Right ventricle myocardium inferior (tissue), 1 donor: ENCODE data around the gene RFT1. TPM values are rescaled to one million over a fixed set of nuclear protein-coding genes. Genes with fewer than 3 reads are reported as not detected.

ENCODE experiments used
- ATAC-seq: fragments of 200-7000 bp; cut with Tn5 transposase; one replicate; pipeline ENCODE4 v1.9.1; 2020; ENCODE audit warnings: mild to moderate bottlenecking, moderate library complexity
- DNase-seq: peaks from one replicate; pipeline ENCODE4 v3.0.0; 2021; ENCODE audit errors: missing footprints
- intact Hi-C: fragments of 100-400 bp; cut with DNase I; formaldehyde crosslinking; loops from one replicate; pipeline ENCODE4 v1.11.0; 2022
- total RNA-seq: library from RNA; stranded (reverse); fragmentation: NEBNext Ultra II Directional; extraction: Animal tissue kit (Norgen Biotek cat#: 25700); gene quantifications from one replicate; pipeline ENCODE4 v1.2.1, GENCODE V29; 2021
- donor health status: DM: no; HTN: yes; CAD: no; lungs with severe emphysema.

RFT1 gene
- total RNA-seq, 1 donor from 2014 or later = 11.0 TPM

DNA sequence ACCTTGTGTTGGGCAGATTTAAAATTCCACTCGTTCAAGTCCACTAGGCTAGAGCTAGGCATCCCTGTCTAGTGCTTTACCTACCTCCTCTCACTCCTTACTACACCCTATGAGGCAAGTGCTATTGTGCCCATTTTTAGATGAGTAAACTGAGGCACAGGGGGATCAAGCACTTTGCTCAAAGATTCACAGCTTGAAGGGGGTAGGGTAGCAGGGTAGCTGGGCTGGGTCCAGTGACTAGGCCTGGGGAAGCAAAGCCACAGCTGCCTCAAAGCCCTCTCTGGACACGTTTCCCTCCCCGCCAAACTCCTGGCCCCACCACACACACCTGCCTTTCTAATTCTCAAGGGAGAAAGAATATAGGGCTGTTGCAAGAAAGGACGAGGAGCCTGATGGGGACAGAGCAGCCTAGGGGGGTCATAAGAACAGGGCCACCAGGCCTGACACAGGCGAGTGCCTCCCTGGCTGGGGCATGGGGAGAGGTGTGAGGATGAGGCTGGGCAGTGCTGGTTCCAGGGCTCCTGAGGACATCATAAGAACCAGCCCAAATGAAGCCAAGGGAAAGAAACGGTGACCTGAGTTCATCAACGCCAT is 49.5 kb downstream of the RFT1 start:
- ATAC-seq (no peak), DNase-seq (no peak)
- intact Hi-C loops = no loop called here

DNA sequence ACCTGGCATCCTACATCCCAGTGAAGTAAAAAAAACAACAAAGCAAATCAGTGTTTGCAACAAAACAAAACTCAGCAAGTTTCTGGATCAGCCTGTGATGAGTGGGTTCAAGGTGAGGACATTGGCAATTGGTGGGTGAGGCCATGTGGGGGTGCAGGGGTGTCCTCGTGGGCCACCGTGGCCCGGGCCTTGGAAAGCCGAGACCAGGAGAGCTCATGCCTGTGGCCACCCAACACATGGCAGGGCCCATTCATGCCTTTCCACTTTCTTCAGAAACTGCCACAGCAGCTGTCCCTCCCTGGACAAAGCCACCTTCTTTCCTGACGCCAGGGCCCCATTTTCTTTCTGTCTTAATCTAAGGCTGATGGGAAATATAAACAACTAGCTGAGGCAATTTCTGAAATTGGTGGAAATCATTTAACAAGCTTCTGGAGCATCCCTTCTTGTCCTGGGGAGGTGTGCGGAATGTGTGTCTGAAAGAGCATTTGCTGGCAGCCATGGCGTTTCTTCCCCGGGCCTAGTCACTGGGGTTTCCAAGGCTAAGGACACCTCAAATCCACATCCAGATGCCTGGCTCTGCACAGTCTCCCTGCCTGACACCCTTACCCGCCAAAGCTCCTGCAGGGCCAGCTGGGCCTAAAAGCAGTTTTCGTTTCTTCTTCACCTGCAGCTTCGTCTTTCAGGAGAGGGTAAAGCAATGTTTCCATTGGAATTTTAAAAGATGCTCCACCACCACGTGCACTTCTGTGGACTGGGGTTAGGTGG is 50.3 kb downstream of the RFT1 start:
- ATAC-seq = no peak
- intact Hi-C loops = no loop called here
- no peak for DNase-seq

DNA sequence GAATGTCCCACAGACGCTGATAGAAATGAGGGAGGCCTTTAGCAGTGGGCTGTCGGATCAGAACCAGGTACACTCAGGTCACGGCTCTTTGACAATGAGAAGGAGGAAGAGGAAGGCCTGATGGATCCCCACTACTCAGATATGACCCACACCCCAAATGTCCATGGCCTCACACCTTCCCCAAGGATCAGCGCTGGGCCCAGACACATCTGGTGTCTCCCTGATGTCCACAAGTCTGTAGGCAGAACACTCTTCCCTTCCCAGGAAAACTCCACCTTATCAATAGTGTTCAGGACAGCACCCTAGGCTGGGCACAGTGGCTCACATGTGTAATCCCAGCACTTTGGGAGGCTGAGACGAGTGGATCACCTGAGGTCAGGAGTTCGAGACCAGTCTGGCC is 51.1 kb downstream of the RFT1 start:
- DNase-seq (no peak), ATAC-seq (no peak)
- intact Hi-C loops = no loop called here

DNA sequence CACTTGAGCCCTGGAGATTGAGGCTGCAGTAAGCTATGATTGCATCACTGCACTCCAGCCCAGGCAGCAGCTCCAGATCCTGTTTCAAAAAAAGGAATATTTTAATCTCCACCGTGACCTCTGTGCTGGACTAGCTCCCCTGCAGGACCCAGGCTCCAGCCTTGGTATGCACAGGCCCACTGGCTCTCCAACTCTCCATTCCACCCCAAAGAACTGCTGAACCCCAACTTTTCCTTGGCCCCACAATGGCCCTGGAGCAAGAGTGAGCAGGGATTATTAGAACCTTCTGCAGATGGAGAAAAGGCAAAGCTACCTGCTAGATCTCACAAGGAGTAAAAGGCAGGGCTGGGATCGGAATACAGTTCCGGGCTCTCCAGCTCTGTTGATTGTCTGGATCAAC is 51.6 kb downstream of the RFT1 start:
- no peak for DNase-seq
- intact Hi-C loops = no loop called here
- ATAC-seq = no peak

DNA sequence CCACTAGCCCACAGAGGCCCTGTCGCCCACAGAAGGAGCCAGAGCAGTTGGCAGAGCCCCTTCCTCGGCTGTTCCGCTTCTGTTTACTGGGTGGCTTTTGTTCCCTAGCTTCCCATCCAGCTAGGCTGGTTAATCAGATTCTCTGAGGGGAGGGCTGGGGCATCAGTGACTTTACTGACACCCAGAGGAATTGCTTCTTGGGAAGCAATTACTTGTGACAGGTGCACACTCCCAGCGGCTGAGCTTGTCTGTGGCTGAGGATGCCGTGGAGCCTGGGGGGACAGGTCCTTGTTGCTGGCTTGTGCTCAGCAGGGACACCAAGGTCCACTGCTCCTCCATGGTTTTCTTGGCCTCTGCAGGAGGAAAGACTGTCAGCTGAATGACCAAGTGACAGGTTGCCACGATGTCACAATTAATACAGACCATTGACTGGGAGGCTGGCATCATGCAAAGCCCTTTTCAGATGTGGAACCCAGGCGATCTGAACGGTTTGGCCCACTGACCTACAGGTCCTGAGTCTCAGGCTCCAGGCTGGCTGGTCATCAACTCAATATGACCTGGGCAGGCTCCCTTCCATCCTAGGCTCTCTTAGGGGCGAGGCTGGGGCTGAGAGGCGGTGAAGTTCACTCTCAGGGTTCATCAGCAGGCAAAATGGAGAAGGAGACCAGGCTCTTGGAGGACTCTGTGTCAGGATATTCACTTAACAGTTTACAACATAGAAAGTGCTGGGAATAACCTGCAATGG is 52.6 kb downstream of the RFT1 start:
- ATAC-seq = no peak
- intact Hi-C loops = no loop called here
- DNase-seq = no peak

DNA sequence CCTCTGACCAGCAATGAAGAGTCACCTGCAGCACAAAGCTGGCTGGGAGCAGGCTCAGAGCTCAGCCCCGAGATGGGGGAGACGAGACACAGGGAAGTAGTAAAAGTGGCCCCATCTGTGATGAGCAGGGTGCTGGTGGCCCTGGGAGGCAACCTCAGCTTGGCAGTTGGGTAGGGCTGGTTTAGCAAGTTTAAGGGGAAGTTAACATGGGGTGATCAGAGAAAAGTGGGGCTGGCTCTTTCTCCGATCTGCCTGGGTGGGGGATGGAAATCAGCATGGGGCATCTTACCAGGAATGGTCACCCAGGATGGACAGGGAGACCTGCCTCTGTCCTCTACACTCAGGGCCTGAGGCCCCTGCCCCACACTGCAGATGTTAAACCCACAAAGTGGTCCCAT is 54.5 kb downstream of the RFT1 start:
- no peak for ATAC-seq
- DNase-seq = no peak

DNA sequence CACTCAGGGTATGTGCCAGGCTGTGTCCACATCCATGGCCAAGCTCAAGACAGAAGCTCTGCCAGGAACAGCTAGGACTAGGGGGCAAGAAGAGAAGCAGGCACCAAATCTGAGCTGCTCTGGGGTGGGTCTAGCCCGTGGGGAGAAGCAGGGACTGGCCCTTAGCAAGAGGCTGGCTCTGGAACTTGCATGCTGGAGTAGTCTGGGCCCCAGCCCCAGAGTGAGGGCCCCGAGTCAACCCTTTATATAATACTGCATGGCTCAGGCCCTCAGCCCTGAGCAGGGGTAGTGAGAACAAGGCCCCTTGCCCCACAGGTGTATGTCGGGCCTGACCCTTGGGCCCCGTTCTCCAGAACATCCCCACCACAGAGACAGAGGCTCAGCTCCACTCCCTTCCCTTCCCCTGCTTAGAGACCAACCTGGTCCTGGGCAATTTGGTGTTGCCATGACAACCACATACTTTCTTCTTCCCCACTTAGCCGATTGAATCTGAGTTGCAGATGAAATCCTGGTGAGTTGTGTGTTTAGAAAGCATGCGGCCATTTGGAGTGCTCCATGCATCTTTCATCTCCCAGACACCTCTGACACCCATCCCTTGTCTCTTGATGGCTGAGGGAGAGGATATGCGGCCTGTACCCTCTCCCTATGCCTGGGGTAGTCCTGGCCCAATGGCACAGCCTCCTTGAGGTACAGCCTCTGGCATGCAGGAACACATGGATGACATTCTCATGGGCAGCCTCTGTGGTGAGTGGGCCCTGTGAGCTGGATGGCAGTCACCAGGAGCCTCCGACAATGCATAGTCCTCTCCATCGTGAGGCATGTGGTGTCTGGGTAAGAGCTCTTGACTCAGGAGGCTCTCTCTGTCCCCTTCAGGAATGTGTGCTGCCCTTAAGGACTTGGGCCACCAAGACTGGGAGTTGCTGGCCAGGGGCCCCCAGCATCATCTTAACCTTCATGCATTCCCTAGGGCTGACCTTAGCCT is 55.2 kb downstream of the RFT1 start:
- ATAC-seq (no peak), DNase-seq (no peak)
- intact Hi-C loops = loop anchor here (5.0 kb wide), 1 partner anchor 223 kb away; no protein-coding TSS in a partner anchor

More for the DNA sequence above, 54.5 kb downstream of the RFT1 start:
- intact Hi-C loops = no loop called here

DNA sequence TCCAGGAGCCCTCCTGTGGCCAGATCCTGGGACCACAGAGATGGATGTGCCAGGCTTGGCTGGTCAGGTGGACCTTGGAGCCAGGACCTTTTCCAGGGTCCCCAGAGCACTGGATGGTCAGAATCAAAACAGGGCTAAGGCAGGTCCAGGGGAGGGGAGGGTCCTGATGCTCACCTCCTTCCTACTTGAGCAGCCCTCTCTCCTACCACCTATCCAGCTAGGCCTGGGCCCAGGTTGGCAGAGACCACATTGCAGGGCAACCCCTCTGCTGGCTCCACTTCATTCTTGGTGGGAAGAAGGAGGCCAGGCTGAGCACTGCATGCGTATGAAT is 55.9 kb downstream of the RFT1 start:
- DNase-seq = no peak
- no peak for ATAC-seq
- intact Hi-C loops = loop anchor here (5.0 kb wide), 1 partner anchor 222 kb away; no protein-coding TSS in a partner anchor

DNA sequence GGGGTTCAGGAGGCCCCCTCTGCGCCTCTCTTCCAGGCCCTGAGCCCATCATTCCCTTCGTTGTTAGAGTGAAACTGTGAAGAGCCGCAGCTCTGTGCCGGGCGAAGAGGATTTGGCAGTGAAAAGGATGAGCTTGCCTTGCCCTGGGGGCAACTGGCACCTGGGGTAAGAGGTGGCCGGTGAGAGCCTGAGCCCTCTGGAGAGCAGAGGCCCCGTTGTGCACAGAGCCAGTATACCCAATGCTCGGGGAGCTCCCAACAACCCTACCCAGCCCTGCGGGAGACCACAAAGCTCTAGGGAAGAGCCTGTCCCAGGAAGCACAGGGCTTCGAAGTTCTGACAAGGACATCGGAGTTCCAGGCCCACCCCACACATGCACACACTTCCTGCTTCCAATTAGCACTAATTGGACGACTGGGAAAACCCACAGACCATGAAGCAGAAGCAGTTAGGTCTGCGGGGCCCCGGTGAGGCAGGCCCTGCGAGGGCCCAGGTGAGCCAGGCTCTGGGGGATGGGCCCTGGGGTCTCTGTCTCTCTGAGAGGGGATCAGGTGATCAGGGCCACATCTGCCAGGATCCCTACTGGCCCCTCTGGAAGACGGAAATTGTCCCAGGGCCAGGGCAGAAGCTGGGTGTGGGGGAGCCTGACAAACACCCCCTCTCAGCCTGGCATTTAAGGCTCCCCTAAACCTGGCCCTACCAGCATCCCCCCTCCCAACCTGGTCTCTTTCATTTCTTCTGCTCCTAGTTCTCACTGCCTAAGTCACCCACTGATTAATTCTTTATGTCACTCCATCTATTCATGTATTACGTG is 56.5 kb downstream of the RFT1 start:
- no peak for DNase-seq
- no peak for ATAC-seq
- intact Hi-C loops = loop anchor here (2.0 to 5.0 kb wide), 2 partner anchors 221 to 331 kb away; no protein-coding TSS in a partner anchor

DNA sequence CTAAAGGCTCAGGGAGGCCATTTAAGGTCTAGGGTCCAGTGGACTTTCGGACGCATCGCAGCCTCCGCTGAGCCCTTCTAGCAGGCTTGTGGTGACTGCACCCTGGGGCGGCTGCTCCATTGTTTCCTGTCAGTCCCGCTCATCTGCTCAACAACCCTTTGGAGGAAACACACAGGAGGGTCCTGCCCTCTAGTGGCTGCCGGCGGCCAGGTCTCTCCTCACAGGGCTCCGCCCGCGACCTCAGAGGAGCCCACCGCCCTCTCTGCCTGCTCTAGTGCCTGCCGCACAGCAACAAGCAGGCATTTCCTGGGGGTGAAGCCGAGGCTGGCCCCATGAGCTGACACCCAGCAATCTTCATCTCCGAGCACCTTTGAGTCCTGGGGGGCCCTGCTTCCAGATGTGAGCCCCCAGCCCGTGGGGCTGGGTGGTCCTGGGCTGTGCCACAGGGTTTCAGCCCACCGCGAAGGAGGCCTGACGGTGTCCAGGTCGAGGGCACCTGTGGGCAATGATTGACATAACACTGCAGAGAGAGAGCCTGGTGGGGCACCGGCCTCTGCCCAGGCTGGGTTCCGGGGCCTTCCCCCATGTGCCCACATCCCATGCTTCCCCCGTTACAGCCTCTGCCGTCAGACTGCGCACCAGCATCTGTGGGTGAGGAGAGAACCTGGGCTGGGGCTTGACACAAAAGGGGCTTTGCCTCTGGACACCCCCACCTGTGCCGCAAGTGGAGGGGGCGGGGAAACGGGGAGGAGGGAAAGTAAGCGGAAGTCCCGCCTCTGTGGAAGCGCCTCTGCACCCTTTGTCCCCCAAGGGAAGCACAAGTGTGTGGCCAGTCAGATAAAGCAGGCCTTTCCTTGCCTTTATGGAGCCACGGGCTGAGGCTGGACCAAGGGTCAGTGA is 57.3 kb downstream of the RFT1 start:
- intact Hi-C loops = loop anchor here (2.0 to 5.0 kb wide), 2 partner anchors 221 to 330 kb away; no protein-coding TSS in a partner anchor
- ATAC-seq (peak; percentile 94), DNase-seq (peak; percentile 93)

DNA sequence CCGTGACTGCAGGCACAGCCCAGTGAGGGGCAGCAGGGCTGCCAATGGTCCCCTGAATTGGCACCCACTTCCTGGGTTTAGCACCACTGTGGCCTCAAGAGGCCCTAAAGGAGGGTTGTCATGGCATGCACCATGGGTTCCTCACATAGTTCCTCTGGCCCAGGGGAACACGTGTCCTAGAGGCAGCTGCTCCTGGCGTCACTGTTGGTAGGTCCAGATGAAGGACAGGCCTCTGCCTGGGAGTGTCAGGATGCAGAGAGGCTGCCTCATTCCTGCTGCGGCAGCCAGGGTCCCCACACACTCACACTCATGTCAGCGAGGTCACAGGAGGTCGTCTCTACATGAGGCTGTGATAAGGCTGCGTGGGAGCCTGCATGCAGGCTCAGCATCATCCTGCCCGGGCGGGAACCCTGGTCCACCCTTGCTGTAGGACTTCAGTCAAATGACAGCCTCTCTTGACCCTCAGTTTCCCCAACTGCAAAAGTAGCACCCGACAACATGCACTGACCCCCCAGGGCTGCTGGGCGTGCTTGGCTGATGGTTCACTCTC is 58.3 kb downstream of the RFT1 start:
- no peak for ATAC-seq
- intact Hi-C loops = loop anchor here (2.0 to 5.0 kb wide), 2 partner anchors 220 to 329 kb away; no protein-coding TSS in a partner anchor
- no peak for DNase-seq

DNA sequence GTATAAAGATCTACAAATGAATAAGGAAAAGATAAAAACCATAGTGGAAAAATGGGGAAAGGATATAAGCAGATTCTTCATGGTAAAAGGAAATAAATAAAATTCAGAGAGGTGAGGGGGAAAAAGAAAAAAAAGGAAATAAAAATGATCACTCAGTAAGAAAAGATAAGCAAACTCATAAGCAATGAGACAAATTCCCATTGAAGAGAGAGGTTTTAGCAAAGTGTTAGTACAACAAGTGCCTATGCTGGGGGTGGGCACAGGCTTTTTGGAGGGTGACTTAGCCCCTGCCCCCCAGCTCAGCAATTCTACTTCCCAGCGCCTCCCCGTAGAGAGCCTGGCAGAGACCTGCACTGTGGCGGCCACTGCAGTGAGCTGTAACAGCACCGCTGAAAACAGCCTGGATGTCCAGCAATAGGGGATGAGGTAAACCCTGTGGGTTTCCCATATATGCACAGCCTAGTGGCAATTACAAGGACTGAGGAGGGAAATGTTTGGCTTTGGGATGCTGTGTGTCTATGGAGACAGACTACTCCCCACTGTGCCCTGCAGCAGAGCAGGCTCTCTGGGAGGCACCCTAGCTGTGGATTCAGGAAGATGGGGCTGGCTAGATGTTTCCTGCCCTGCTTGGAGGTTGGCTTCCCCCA is 60.7 kb downstream of the RFT1 start:
- ATAC-seq = no peak
- intact Hi-C loops = loop anchor here (5.0 kb wide), 1 partner anchor 217 kb away; no protein-coding TSS in a partner anchor
- no peak for DNase-seq

DNA sequence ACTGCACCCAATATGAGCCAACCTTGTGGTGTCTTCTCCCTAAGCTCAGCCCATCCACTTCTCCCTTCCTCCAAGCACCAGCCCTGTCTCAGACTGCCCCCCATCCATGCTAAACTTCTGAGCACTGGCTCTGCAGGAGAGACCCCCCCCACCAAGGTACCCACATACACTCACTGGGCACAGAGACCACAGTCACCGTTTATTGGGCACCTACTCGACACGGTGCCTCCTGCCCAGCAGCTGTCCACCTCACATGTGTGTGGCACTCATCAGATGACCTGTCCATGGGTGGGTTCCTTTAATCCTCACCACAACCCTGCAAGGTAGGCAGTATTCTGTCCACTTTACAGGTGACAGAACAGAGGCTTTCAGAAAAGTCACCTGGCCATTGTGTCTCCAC is 62.1 kb downstream of the RFT1 start:
- DNase-seq = no peak
- intact Hi-C loops = no loop called here
- ATAC-seq = no peak

DNA sequence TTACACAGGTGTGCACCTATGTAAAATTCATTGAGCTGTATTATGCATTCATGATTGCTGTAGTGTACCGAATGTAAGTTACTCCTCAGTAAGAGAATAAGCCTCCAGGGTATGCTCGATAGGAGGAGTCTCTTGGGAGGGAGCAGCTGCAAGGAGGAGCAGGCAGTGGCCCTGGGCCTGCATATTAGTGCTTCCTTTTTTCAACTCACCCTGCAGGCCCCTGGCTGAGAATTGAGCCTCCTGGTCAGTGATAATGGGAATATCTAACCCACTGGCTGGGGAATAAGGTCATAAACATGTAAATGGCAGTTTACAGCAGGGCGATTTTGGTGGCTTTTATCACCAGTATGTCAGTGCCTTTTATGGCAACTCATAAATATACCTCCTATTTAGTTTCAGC is 62.7 kb downstream of the RFT1 start:
- intact Hi-C loops = no loop called here
- no peak for DNase-seq
- ATAC-seq = no peak

DNA sequence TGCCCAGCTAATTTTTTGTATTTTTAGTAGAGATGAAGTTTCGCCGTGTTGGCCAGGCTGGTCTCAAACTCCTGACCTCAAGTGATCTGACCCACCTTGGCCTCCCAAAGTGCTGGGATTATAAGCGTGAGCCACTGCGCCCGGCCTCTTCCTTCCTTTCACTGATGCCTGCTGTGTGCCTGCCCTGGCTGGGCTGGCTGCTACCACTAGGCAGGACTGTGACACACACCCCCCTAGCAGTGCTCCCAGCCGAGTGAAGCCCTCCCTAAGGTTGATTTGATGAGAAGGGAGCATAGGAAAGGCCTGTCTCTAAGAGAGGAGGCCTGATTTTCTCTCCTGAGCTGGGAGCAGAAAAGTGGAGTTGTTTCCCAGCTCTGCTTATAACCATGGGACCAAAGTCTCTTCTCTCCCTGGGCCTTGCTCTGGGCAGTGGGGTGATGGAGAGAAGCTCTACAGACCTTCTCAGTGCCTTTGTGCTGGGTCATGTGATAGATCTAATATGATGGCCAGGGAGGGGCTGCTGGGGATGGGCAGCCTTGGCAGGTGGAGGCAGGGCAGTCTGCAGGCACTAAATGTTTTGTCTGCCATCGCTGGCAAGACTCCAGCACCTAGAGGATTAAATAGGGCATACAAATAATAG is 64.3 kb downstream of the RFT1 start:
- DNase-seq (no peak), ATAC-seq (no peak)
- intact Hi-C loops = no loop called here

DNA sequence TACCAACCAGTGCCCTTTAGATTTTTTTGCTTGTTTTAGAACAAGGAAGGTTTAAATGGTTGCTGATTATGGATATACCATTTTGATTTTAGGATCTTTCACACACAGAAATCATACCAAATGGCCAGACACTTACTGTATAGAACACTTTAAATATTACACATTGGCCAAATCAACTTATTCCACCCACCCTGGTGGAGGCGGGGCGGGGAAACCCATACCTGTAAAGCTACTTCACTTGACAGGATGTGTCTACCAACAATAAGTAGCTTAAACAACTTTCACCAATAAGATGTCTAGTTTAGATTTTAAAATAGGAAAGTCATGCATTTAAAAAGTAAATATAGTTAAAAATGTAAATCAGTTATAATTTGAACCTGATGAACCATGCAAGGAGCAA is 67.3 kb downstream of the RFT1 start:
- ATAC-seq (no peak), DNase-seq (no peak)

More for the DNA sequence above, 67.3 kb downstream of the RFT1 start:
- intact Hi-C loops = no loop called here
